Erythroblast (primary cell): ENCODE results near the gene DLST.

ENCODE experiments used
- GATA1 ChIP-seq: IDR thresholded peaks from 2 replicates; pipeline ENCODE4 v1.6.1; 2011; ENCODE audit warnings: low read depth, mild to moderate bottlenecking, control low read depth, low read length, moderate library complexity
- POLR2A ChIP-seq: IDR thresholded peaks from 2 replicates; pipeline ENCODE4 v1.6.1; 2011; ENCODE audit warnings: mild to moderate bottlenecking, low read length

DNA sequence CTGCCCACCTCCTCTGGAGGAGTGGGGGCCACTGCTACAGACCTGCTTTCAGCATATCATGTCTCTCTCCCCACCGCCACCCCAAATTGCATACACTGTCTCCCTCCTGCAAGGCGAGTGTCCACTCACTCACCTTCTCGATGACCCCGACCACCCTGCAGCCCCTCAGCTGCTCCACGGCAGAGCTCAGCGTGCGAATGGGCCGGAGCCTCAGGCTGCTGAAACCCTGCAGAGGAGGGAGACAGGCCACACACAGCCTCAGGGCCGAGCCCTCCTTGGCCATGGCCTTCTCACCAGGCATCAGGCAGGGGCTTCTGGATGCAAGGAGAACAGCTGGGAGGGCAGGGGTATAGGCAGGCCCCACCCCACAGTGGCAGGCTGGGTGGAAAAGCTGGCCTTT, 36.7 kb downstream of the DLST start:
- TF ChIP-seq POLR2A (no peak), GATA1 (no peak)
